GM23248 (cell line): Measurements from ENCODE around the gene C12orf43.

Source experiments
- EZH2 ChIP-seq: fragments of 200-600 bp; sonication (generic); IDR thresholded peaks from 2 replicates; pipeline ENCODE4 v1.6.1; 2018; ENCODE audit warnings: antibody characterized with exemption, mild to moderate bottlenecking; ENCODE audit not compliant: insufficient read depth, poor library complexity, severe bottlenecking
- EZH2phosphoT487 ChIP-seq: fragments of 200-600 bp; sonication (generic); IDR thresholded peaks from 2 replicates; pipeline ENCODE4 v1.6.1; 2018; ENCODE audit warnings: antibody characterized with exemption, moderate library complexity, mild to moderate bottlenecking, low read depth; ENCODE audit not compliant: insufficient read depth

DNA sequence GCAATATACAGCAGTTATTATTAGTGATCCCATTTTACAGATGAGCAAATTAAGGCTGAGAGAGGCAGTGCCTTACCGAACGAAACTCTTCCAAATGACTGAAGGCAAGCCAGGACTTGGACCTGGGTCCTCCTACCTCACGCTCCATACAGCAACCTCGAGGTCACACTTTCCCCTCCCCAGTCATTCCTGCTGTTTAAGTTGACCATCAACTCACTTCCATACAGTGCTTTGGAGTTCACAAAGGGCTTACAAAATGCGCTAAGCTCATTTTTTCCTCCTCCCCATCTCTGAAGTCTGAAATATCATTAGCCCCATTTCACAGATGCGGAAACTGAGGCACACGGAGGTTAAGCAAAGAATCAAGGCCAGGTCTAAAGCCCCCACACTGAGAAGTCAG is 33.6 kb downstream of the C12orf43 start:
- TF ChIP-seq EZH2 (no peak), EZH2phosphoT487 (no peak)
